ENCODE results near the gene ABCC3.
A peak's percentile ranks its signal among the peaks of the same experiment; 100 is the strongest.

The ABCC3 gene

GRCh38 chr17:50605429-50605828 lies 29.3 kb upstream of the ABCC3 start:
- DNase-seq (ENCODE audit: insufficient read length, low spot score) (no peak), FAIRE-seq (no peak)

GRCh38 chr17:50607522-50608175 lies 27.0 kb upstream of the ABCC3 start:
- DNase-seq (ENCODE audit: insufficient read length, low spot score) (no peak), FAIRE-seq (no peak)

GRCh38 chr17:50608700-50609379 lies 25.8 kb upstream of the ABCC3 start:
- DNase-seq (ENCODE audit: insufficient read length, low spot score) (no peak), FAIRE-seq (no peak)

GRCh38 chr17:50609380-50610074 lies 25.2 kb upstream of the ABCC3 start:
- DNase-seq (ENCODE audit: insufficient read length, low spot score) (no peak), FAIRE-seq (no peak)

GRCh38 chr17:50611634-50612033 lies 23.0 kb upstream of the ABCC3 start:
- DNase-seq (ENCODE audit: insufficient read length, low spot score) (no peak), FAIRE-seq (no peak)

GRCh38 chr17:50612281-50612680 lies 22.4 kb upstream of the ABCC3 start:
- no peak for FAIRE-seq
- no peak for DNase-seq (ENCODE audit: insufficient read length, low spot score)

GRCh38 chr17:50613007-50613992 lies 21.4 kb upstream of the ABCC3 start:
- DNase-seq (ENCODE audit: insufficient read length, low spot score), result no peak
- FAIRE-seq, result no peak

GRCh38 chr17:50614471-50615051 lies 20.1 kb upstream of the ABCC3 start:
- DNase-seq (ENCODE audit: insufficient read length, low spot score), result no peak
- no peak for FAIRE-seq

GRCh38 chr17:50615828-50616227 lies 18.9 kb upstream of the ABCC3 start:
- DNase-seq (ENCODE audit: insufficient read length, low spot score) (no peak), FAIRE-seq (no peak)

- DNase-seq (ENCODE audit: insufficient read length, low spot score) (no peak), FAIRE-seq (no peak)
Measured at GRCh38 chr17:50618300-50618699, 16.4 kb upstream of the ABCC3 start.

- DNase-seq (ENCODE audit: insufficient read length, low spot score) (no peak), FAIRE-seq (no peak)
Measured at GRCh38 chr17:50618941-50619340, 15.7 kb upstream of the ABCC3 start.

- DNase-seq (ENCODE audit: insufficient read length, low spot score), result no peak
- no peak for FAIRE-seq
Measured at GRCh38 chr17:50619489-50619888, 15.2 kb upstream of the ABCC3 start.

GRCh38 chr17:50620237-50620636 lies 14.4 kb upstream of the ABCC3 start:
- FAIRE-seq (no peak), DNase-seq (ENCODE audit: insufficient read length, low spot score) (no peak)

GRCh38 chr17:50620858-50621257 lies 13.8 kb upstream of the ABCC3 start:
- DNase-seq (ENCODE audit: insufficient read length, low spot score), result no peak
- FAIRE-seq, result no peak

- DNase-seq (ENCODE audit: insufficient read length, low spot score), result no peak
- FAIRE-seq, result no peak
Measured at GRCh38 chr17:50621574-50622031, 13.1 kb upstream of the ABCC3 start.

GRCh38 chr17:50624321-50624934 lies 10.3 kb upstream of the ABCC3 start:
- no peak for FAIRE-seq
- no peak for DNase-seq (ENCODE audit: insufficient read length, low spot score)

GRCh38 chr17:50625032-50625871 lies 9.4 kb upstream of the ABCC3 start:
- DNase-seq (ENCODE audit: insufficient read length, low spot score) (no peak), FAIRE-seq (no peak)

GRCh38 chr17:50626037-50626574 lies 8.6 kb upstream of the ABCC3 start:
- DNase-seq (ENCODE audit: insufficient read length, low spot score), result peak; percentile 67
- no peak for FAIRE-seq
